K562 (cell line): ENCODE measurements around the gene NTF4. TPM values are rescaled to one million over a fixed set of nuclear protein-coding genes. Genes with fewer than 3 reads are reported as not detected.
A peak's percentile ranks its signal among the peaks of the same experiment; 100 is the strongest.
"Not testable (repeated sequence)": the region's sequence is repeated elsewhere in the genome, so short reads cannot be mapped to it uniquely, and the experiment has no call there.

Source experiments
- ATAC-seq: fragments of 200-7000 bp; cut with Tn5 transposase; 3 replicates; pipeline ENCODE4 v1.9.1; 2020; ENCODE audit warnings: moderate library complexity
- BruUV-seq: library from RNA; stranded (reverse); fragments of 400-500 nt; replicated peaks from 2 replicates; lab custom pipeline; 2021; lab: Mats Ljungman, UMichigan
- CTCF ChIA-PET: fragments of 300-600 bp; formaldehyde crosslinking; extraction: SDS; loops from one replicate; lab custom pipeline; 2021; ENCODE audit warnings: low intra/inter-chr PET ratio; lab: Yijun Ruan, JAX
- POLR2A ChIA-PET: fragments of 300-600, 350-650 bp; sonication (Branson Sonifier 250); formaldehyde crosslinking; extraction: SDS; loops from one replicate; lab custom pipeline; 2021; ENCODE audit warnings: antibody characterized with exemption, inconsistent platforms; lab: Yijun Ruan, JAX
- DNase-seq, 4 experiments: peaks; one replicate each; pipeline versions ENCODE4 v3.0.0 to v3.0.0-alpha.2; 2011 to 2018; ENCODE audit warnings: low spot score in 3 of 4, mixed read lengths in 3 of 4; ENCODE audit errors: extremely low read depth in 1 of 4
- FAIRE-seq: peaks from 2 replicates; lab custom pipeline; 2011; peaks lifted over from hg19 to GRCh38; lab: Jason Lieb, UNC
- H2AFZ ChIP-seq: 2 replicates; pipeline ENCODE4 v1.6.0; 2011; ENCODE audit warnings: low read depth, low read length, control low read depth, inconsistent platforms
- H3K27ac ChIP-seq: fragments of 200-600 bp; 3 replicates; pipeline ENCODE4 v1.8.0; 2011; ENCODE audit warnings: low read depth, mild to moderate bottlenecking, control low read depth, inconsistent platforms, low read length, moderate library complexity, mixed read lengths; ENCODE audit errors: extremely low read depth
- H3K27me3 ChIP-seq, 2 experiments: fragments of 300-600 bp in 1 of 2; 2 replicates in 1 of 2; 3 replicates in 1 of 2; pipeline versions ENCODE4 v1.6.0 to v1.8.0; 2011; ENCODE audit warnings: inconsistent platforms in 2 of 2, low read length in 2 of 2, mild to moderate bottlenecking in 1 of 2, mixed read lengths in 1 of 2, moderate library complexity in 1 of 2; ENCODE audit not compliant: control insufficient read depth in 2 of 2, insufficient read depth in 2 of 2
- H3K36me3 ChIP-seq: fragments of 300-600 bp; 3 replicates; pipeline ENCODE4 v1.8.0; 2011; ENCODE audit warnings: mild to moderate bottlenecking, low read length, inconsistent platforms; ENCODE audit not compliant: control insufficient read depth, insufficient read depth
- H3K4me1 ChIP-seq, 2 experiments: fragments of 200-600 bp in 1 of 2; replicated peaks in 1 of 2; 2 replicates in 1 of 2; 3 replicates in 1 of 2; pipeline versions ENCODE4 v1.5.1 to v1.8.0; 2011; ENCODE audit warnings: inconsistent platforms in 2 of 2, low read length in 2 of 2, mild to moderate bottlenecking in 1 of 2, mixed read lengths in 1 of 2, moderate library complexity in 1 of 2; ENCODE audit not compliant: control insufficient read depth in 2 of 2, insufficient read depth in 2 of 2
- H3K4me2 ChIP-seq: 2 replicates; pipeline ENCODE4 v1.6.1; 2011; ENCODE audit warnings: low read length, control low read depth, inconsistent platforms, mixed read lengths; ENCODE audit not compliant: insufficient read depth
- H3K4me3 ChIP-seq: fragments of 200-600 bp; sonication (generic), shearing (Covaris generic); 2 replicates; pipeline ENCODE4 v1.5.1; 2016; ENCODE audit warnings: control low read depth, inconsistent platforms
- H3K79me2 ChIP-seq: fragments of 200-600 bp; 3 replicates; pipeline ENCODE4 v1.8.0; 2011; ENCODE audit warnings: low read length, inconsistent platforms; ENCODE audit not compliant: control insufficient read depth, insufficient read depth
- H3K9ac ChIP-seq, 2 experiments: 2 replicates each; pipeline versions ENCODE4 v1.6.0 to v1.6.1; 2011; ENCODE audit warnings: low read depth in 2 of 2, low read length in 2 of 2, control low read depth in 1 of 2, inconsistent platforms in 1 of 2, mild to moderate bottlenecking in 1 of 2, mixed read lengths in 1 of 2; ENCODE audit not compliant: insufficient read depth in 1 of 2
- H3K9me1 ChIP-seq: one replicate; pipeline ENCODE4 v1.6.0; 2011; ENCODE audit warnings: inconsistent platforms, mild to moderate bottlenecking, low read length, moderate library complexity; ENCODE audit not compliant: control insufficient read depth, insufficient read depth
- H3K9me3 ChIP-seq: replicated peaks from 2 replicates; pipeline ENCODE4 v1.5.1; 2011; ENCODE audit warnings: low read depth, low read length, inconsistent platforms; ENCODE audit not compliant: control insufficient read depth, insufficient read depth
- H4K20me1 ChIP-seq: replicated peaks from 2 replicates; pipeline ENCODE4 v1.6.1; 2011; ENCODE audit warnings: low read length, inconsistent platforms, mixed read lengths; ENCODE audit not compliant: control insufficient read depth, insufficient read depth
- CREB1 ChIP-seq, 2 experiments: sonication (generic) in 1 of 2; formaldehyde crosslinking in 1 of 2; IDR thresholded peaks; 2 replicates each; pipeline versions ENCODE4 v1.6.1 to v1.8.0; 2012 to 2022; ENCODE audit warnings: inconsistent platforms in 1 of 2, mild to moderate bottlenecking in 1 of 2, missing genetic modification reagents in 1 of 2, moderate library complexity in 1 of 2
- LCOR ChIP-seq: sonication (generic); formaldehyde crosslinking; IDR thresholded peaks from 2 replicates; pipeline ENCODE4 v1.8.0; 2022; ENCODE audit warnings: mild to moderate bottlenecking, missing genetic modification reagents
- SOX6 ChIP-seq: fragments of 450-650 bp; IDR thresholded peaks from 2 replicates; pipeline ENCODE4 v1.6.1; 2014; ENCODE audit warnings: mild to moderate bottlenecking
- SRF ChIP-seq, 2 experiments: fragments of 250-450, 450-650 bp in 1 of 2; sonication (Bioruptor Pico) in 1 of 2; sonication (generic) in 1 of 2; formaldehyde crosslinking; IDR thresholded peaks; 2 replicates each; pipeline versions ENCODE4 v1.5.0 to v1.5.1; 2020 to 2022; ENCODE audit warnings: mild to moderate bottlenecking in 1 of 2, missing genetic modification reagents in 1 of 2
- ZBTB40 ChIP-seq, 2 experiments: fragments of 450-650 bp in 1 of 2; sonication (generic) in 1 of 2; formaldehyde crosslinking in 1 of 2; IDR thresholded peaks; 2 replicates each; pipeline versions ENCODE4 v1.7.1 to v1.9.0; 2016 to 2022; ENCODE audit warnings: inconsistent platforms in 1 of 2, mild to moderate bottlenecking in 1 of 2, missing genetic modification reagents in 1 of 2
- WGBS: fragments of 100-300 bp; shearing (Covaris generic); methylation state at CpG from one replicate; pipeline ENCODE4 v1.1.6; 2016; ENCODE audit warnings: low coverage, mixed read lengths; ENCODE audit not compliant: insufficient coverage; ENCODE audit errors: missing lambda C conversion rate; 5-methylcytosine and 5-hydroxymethylcytosine counted together
- in situ Hi-C: fragments of 300-500 bp; cut with MboI; formaldehyde crosslinking; loops from 4 replicates; pipeline ENCODE4 v1.15.0; 2018; ENCODE audit warnings: inconsistent platforms, mixed read lengths
- intact Hi-C: fragments of 100-400 bp; cut with micrococcal nuclease; formaldehyde crosslinking; loops from 2 replicates; pipeline ENCODE4 v1.14.2; 2022
- polyA plus RNA-seq, 8 experiments: library from polyadenylated mRNA; depleted of rRNA in 4 of 8; stranded (reverse) in 5 of 8; unstranded in 3 of 8; fragments of >200 nt; fragmentation: Nextera tagmentation in 2 of 8; fragmentation: Illumina TruSeq in 1 of 8; extraction: Ambion mirVana in 2 of 8; extraction: Trizol in 1 of 8; gene quantifications; 2 replicates each; pipeline versions ENCODE4 v1.2.1 to v1.2.3, GENCODE V29; 2011 to 2014; ENCODE audit warnings: inconsistent platforms in 1 of 8, missing spikeins in 1 of 8
- total RNA-seq, 7 experiments: library from RNA; depleted of rRNA in 6 of 7; stranded (reverse); fragments of >200 nt in 6 of 7; fragmentation: Illumina TruSeq in 2 of 7; extraction: Trizol in 2 of 7; gene quantifications; 2 replicates each; pipeline versions ENCODE4 v1.2.1 to v1.2.3, GENCODE V29; 2011 to 2021; ENCODE audit warnings: low replicate concordance in 1 of 7
- TF ChIP-seq, protein P1 (sequence below): IDR thresholded peaks from 3 replicates; pipeline ENCODE4 v1.6.1; 2011; ENCODE audit warnings: borderline replicate concordance, mild to moderate bottlenecking, moderate library complexity; ENCODE audit not compliant: insufficient read length; ENCODE audit errors: extremely low read depth

NTF4 gene
- total and polyA plus RNA-seq, 9 of the 15 experiments (the other 6 are each of a cell fraction or from before 2014, with no cell fraction given): not detected

DNA sequence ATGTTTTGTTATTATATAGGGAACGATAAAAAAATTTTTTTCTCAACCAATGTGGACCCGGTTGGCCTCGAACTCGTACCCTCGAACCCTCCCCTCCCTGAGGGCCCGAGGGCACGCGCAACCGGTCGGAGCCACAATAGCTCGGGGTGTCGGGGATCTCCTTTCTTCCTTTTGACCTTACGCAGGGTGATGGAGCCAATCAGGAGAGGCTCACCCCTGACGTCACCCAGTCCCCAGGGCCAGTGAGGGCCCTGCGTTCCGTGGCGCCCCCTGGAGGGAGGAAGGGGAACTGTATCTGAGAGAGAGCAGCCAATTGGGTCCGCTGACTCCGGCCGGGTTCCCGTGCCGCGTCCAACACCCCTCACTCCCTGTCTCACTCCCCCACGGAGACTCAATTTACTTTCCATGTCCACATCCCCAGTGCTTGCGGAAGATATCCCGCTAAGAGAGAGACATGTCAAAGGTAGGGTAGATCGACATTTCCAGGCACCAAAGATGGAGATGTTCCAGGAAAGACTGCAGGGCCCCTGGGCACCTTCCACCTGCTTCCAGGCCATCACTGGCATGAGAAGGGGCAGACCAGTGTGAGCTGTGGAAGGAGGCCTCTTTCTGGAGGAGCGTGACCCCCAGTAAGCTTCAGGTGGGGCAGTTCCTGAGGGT, 32.8 kb downstream of the NTF4 start, which contains the start of gene CGB2:
TSS of gene CGB2 (plus strand) at position 249 of the 660 bp plus-strand sequence. CDS start at position 455, 206 bp downstream.
- in situ Hi-C loops; H3K27ac ChIP-seq; BruUV-seq; H3K9me1 ChIP-seq; H3K27me3 ChIP-seq; CTCF ChIA-PET; H4K20me1 ChIP-seq; H3K9me3 ChIP-seq; H3K4me1 ChIP-seq; H3K9ac ChIP-seq; H3K36me3 ChIP-seq; H3K4me3 ChIP-seq; H3K79me2 ChIP-seq; intact Hi-C loops; TF ChIP-seq ZBTB40 (CRISPR knock-in tag; IDR thresholded peaks at IDR 0.05): not testable (repeated sequence)
- POLR2A ChIA-PET: interaction anchor here (0.6 kb wide), 1 partner anchor 12 kb away, joined by 3 read pairs; no protein-coding TSS in a partner anchor
- ATAC-seq: peak; percentile 94
- Histone ChIP-seq H3K4me2 (peak within 1 kb of the TSS; percentile 56), H2AFZ (0 out of 2 replicates have a peak within 1 kb of the TSS, but pooled peaks have one; percentile 26)
- DNase-seq: peak; percentile 88 to 91 (median 90)
- 4% methylated on average over 22 of the region's 28 CpGs for WGBS
- peak; percentile 91 for FAIRE-seq
- TF ChIP-seq CREB1 (IDR thresholded peaks at IDR 0.05): peak; percentile 54
- TF ChIP-seq CREB1 (CRISPR knock-in tag; IDR thresholded peaks at IDR 0.05): peak; percentile 89
- 0 out of 4 replicates have a peak, but pooled peaks of 1 of the 2 experiments have one; percentile 15 for TF ChIP-seq SRF (CRISPR knock-in tag; IDR thresholded peaks at IDR 0.05)
- TF ChIP-seq, protein P1, sequence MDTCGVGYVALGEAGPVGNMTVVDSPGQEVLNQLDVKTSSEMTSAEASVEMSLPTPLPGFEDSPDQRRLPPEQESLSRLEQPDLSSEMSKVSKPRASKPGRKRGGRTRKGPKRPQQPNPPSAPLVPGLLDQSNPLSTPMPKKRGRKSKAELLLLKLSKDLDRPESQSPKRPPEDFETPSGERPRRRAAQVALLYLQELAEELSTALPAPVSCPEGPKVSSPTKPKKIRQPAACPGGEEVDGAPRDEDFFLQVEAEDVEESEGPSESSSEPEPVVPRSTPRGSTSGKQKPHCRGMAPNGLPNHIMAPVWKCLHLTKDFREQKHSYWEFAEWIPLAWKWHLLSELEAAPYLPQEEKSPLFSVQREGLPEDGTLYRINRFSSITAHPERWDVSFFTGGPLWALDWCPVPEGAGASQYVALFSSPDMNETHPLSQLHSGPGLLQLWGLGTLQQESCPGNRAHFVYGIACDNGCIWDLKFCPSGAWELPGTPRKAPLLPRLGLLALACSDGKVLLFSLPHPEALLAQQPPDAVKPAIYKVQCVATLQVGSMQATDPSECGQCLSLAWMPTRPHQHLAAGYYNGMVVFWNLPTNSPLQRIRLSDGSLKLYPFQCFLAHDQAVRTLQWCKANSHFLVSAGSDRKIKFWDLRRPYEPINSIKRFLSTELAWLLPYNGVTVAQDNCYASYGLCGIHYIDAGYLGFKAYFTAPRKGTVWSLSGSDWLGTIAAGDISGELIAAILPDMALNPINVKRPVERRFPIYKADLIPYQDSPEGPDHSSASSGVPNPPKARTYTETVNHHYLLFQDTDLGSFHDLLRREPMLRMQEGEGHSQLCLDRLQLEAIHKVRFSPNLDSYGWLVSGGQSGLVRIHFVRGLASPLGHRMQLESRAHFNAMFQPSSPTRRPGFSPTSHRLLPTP: peak; percentile 67
- 0 out of 2 replicates have a peak, but pooled peaks have one; percentile 20 for TF ChIP-seq LCOR (CRISPR knock-in tag)
- TF ChIP-seq SOX6: peak; percentile 45; the same call in 1 of the 2 replicates
- TF ChIP-seq ZBTB40 (IDR thresholded peaks at IDR 0.05): peak; percentile 81
